ENCODE data around the gene REM2.
"Not testable (repeated sequence)": the region's sequence is repeated elsewhere in the genome, so short reads cannot be mapped to it uniquely, and the experiment has no call there.

The REM2 gene

DNA sequence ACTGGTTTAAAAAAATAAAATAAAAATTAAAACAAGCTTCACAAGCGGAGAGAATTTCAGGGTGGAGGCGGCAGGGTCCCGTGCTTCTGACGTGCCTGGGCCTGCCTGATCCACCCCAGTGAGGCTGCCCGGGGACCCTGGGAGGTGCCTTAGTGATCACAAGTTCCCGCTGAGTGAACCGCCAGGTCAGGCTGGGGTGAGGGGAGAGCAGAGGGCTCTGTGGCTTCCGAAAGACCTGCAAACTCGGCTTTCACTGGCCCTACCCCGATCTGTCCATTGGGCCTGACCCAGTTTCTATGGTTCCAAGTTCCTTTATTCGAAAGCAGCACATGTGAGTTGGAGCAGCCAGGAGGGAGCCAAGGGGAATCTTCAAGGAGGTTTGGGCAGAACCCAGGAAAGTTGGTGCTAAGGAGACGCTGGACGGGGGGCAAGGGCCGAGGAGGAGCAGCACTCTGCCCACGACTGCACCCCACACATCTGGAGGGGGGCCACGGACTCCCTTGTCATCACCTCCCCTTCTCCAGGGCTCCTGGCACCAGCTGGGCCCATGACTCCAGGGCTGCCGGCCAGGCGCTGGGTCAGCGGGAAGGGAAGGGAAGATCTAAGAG is 33.7 kb upstream of the REM2 start:
- H3K4me3 ChIP-seq (replicated peaks; ENCODE audit: low read depth, low read length), result no peak overlapping the region
- TF ChIP-seq, protein P1, sequence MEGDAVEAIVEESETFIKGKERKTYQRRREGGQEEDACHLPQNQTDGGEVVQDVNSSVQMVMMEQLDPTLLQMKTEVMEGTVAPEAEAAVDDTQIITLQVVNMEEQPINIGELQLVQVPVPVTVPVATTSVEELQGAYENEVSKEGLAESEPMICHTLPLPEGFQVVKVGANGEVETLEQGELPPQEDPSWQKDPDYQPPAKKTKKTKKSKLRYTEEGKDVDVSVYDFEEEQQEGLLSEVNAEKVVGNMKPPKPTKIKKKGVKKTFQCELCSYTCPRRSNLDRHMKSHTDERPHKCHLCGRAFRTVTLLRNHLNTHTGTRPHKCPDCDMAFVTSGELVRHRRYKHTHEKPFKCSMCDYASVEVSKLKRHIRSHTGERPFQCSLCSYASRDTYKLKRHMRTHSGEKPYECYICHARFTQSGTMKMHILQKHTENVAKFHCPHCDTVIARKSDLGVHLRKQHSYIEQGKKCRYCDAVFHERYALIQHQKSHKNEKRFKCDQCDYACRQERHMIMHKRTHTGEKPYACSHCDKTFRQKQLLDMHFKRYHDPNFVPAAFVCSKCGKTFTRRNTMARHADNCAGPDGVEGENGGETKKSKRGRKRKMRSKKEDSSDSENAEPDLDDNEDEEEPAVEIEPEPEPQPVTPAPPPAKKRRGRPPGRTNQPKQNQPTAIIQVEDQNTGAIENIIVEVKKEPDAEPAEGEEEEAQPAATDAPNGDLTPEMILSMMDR (IDR thresholded peaks at IDR 0.05; ENCODE audit: low read depth, low read length, missing control alignments), result no peak
- no peak for DNase-seq (ENCODE audit: extremely low read depth, low read depth)

DNA sequence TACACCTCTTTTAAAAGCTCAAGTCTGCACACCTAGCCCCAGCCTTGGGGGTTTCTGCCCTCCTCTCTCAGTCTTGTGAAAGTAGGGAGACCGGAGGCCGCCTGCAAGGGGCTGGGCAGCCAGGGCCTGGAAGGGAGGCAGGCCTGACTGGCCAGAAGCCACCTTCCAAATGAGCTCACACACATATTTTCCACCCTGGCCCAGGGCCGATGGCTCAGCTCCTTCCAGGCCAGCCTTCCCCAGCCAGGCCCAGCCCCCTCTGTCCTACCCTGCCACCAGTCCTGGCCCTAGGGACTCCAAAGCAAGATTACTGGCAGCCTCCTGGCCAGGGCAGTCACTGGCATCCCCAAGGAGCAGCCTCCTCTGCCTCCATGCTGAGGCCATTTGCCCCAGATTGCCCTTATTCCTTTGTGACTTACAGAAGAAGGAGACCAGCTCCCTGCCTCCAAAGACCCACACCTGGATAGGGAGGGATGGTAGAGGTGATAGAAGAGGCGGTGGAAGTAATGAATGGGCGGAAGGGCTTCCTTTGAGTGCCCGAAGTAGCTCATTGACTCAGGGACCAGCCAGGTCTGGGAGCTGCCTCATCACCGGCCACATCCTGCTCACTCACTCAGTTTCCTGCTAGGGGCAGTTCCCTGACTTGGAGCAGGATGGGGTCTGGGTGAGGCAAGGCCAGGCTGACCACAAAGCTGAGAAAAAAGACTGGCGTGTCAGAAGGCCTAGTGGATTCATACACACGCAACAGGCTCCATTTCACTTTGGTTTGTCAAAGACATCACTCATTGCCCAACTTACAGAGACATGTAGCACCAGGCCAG is 31.9 kb upstream of the REM2 start:
- TF ChIP-seq, protein P1 (IDR thresholded peaks at IDR 0.05; ENCODE audit: low read depth, low read length, missing control alignments), result no peak
- DNase-seq (ENCODE audit: extremely low read depth, low read depth), result no peak
- H3K4me3 ChIP-seq (replicated peaks; ENCODE audit: low read depth, low read length), result no peak overlapping the region

DNA sequence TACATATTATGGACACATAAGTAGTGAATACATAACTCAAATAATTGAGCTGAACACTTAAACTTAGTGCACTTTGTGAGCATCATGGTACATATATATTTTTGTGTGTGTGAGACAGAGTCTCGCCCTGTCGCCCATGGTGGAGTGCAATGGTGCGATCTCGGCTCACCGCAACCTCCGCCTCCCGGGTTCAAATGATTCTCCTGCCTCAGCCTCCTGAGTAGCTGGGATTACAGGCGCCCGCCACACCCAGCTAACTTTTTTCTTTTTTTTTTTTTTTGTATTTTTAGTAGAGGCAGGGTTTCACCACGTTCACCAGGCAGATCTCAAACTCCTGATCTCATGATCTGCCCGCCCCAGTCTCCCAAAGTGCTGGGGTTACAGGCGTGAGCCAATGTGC is 30.8 kb upstream of the REM2 start:
- DNase-seq (ENCODE audit: extremely low read depth, low read depth), result not testable (repeated sequence)

DNA sequence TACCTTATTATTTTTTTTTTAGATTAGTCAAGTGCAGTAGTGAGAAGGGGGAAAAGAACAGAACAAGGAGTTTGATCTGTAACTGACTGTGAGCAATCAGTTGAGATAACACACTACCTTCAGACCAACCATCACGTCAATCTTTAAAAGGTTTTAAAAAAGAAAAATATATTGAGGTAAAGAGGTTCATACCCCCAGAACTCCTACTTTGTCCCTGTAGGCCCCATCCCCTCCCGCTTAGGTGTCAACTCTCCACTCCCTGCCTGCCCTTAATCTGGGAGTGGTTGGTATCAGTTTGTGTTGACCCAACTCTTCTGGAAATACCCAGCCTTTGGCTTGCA is 30.5 kb upstream of the REM2 start:
- no peak for DNase-seq (ENCODE audit: extremely low read depth, low read depth)
- H3K4me3 ChIP-seq (replicated peaks; ENCODE audit: low read depth, low read length), result no peak overlapping the region
- TF ChIP-seq, protein P1 (IDR thresholded peaks at IDR 0.05; ENCODE audit: low read depth, low read length, missing control alignments), result no peak

More for the DNA sequence above, 30.8 kb upstream of the REM2 start:
- not testable (repeated sequence) for H3K4me3 ChIP-seq (replicated peaks; ENCODE audit: low read depth, low read length)

DNA sequence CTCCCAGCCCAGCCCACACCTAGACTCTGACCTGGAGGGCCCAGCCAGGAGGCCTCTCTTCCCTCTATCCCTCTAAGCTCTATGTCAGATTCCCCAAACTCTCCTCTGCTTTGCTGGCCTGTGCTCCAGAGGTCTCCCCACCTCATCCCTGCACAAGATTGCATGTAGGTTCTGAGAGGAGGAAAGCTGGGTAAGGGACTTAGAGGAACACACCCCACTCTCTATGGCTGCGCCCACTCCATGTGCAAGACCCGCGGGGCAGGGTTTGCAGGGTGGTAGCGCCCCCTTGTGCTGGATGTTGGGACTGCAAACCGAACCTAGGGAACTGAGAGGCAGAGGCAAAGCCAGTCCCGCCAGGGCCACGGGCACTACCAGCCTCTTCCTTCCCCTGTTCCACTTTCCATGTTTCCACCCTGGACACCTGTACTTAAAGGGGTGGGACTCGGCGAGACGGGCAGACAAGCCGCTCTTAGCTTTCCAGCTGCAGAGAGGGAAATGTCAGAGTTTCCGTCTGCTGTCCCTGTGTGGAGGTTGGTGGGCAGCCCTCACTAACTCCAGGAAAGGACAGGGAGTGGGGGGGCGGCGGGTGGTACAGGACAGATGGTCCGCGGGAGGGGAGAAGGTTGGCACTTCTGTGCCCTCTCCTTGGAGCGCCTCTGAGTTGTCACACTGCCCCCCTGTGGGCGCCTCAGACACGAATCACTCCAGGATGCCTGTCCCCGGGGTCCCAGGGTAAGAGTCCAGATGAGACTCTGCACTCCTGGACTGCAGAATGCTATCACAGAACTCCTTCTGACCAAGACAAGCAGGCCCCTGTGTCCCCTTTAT is 29.9 kb upstream of the REM2 start:
- DNase-seq (ENCODE audit: extremely low read depth, low read depth), result no peak
- TF ChIP-seq, protein P1 (IDR thresholded peaks at IDR 0.05; ENCODE audit: low read depth, low read length, missing control alignments), result peak; percentile 81
- peak overlapping the region; percentile 27 for H3K4me3 ChIP-seq (replicated peaks; ENCODE audit: low read depth, low read length)

DNA sequence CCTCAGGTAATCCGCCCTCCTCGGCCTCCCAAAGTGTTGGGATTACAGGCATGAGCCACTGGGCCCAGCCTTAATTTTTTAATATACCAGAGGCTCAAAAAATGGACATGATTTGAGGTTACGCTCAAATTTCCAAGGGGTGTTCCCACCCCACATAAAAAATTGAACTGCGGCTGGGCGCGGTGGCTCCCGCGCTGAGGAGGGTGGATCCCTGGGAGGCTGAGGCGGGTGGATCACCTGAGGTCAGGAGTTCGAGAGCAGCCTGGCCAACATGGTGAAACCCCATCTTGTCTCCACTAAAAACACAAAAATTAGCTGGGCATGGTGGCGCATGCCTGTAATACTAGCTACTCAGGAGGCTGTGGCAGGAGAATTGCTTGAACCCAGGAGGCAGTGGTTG is 28.7 kb upstream of the REM2 start:
- not testable (repeated sequence) for DNase-seq (ENCODE audit: extremely low read depth, low read depth); H3K4me3 ChIP-seq (replicated peaks; ENCODE audit: low read depth, low read length)

DNA sequence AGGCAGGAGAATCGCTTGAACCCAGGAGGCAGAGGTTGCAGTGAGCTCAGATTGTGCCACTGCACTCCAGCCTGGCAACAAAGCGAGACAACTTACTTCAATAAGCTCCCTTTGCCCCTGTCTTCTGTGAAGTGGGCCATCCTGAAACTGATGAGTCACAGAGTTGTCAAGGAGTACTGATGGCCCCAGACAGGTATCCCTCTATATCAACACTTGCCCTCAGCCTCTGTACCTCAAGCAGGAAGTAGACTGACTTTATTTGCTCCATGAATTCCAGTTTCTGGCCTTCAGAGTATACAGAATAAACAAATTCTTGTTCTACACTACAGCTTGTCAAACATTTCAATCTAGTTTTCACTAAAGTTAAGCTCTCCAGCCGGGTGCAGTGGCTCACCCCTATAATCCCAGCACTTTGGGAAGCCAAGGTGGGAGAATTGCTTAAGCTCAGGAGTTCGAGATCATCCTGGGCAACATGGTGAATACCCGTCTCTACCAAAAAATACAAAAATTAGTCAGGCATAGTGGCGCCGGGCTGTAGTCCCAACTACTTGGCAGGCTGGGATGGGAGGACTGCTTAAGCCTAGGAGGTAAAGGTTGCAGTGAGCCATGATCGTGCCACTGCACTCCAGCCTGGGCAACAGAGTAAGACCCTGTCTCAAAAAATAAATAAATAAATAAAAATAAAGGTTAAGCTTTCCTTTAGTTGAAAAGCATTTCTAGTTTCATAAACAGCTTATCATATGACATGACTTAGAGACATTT is 27.9 kb upstream of the REM2 start:
- DNase-seq (ENCODE audit: extremely low read depth, low read depth), result no peak
- no peak overlapping the region for H3K4me3 ChIP-seq (replicated peaks; ENCODE audit: low read depth, low read length)
- TF ChIP-seq, protein P1 (IDR thresholded peaks at IDR 0.05; ENCODE audit: low read depth, low read length, missing control alignments), result no peak
